GM18502 (cell line): ENCODE measurements around the gene NCBP3.
A peak's percentile ranks its signal among the peaks of the same experiment; 100 is the strongest.
"Not testable (repeated sequence)": the region's sequence is repeated elsewhere in the genome, so short reads cannot be mapped to it uniquely, and the experiment has no call there.

Experiments
- ATAC-seq: cut with Tn5 transposase; IDR thresholded peaks from one replicate; pipeline ENCODE4 v1.9.1; 2021; ENCODE audit warnings: mild to moderate bottlenecking; ENCODE audit not compliant: unreplicated experiment, poor library complexity

NCBP3 gene

GRCh38 chr17:3882276-3882675 is 36.2 kb upstream of the NCBP3 start:
- ATAC-seq: no peak

GRCh38 chr17:3880983-3881382 is 34.9 kb upstream of the NCBP3 start:
- no peak for ATAC-seq

GRCh38 chr17:3879591-3880417 is 33.8 kb upstream of the NCBP3 start:
- no peak for ATAC-seq

- ATAC-seq: no peak
Measured at GRCh38 chr17:3879186-3879585, 33.1 kb upstream of the NCBP3 start.

- no peak for ATAC-seq
Measured at GRCh38 chr17:3877220-3877619, 31.2 kb upstream of the NCBP3 start.

- no peak for ATAC-seq
Measured at GRCh38 chr17:3875317-3875716, 29.3 kb upstream of the NCBP3 start.

- no peak for ATAC-seq
Measured at GRCh38 chr17:3873862-3874261, 27.8 kb upstream of the NCBP3 start.

- ATAC-seq: peak; percentile 52
Measured at GRCh38 chr17:3870871-3871306, 24.8 kb upstream of the NCBP3 start.

- no peak for ATAC-seq
Measured at GRCh38 chr17:3867606-3868005, 21.6 kb upstream of the NCBP3 start.

GRCh38 chr17:3867106-3867505 is 21.1 kb upstream of the NCBP3 start:
- ATAC-seq: no peak

- no peak for ATAC-seq
Measured at GRCh38 chr17:3866276-3866675, 20.2 kb upstream of the NCBP3 start.

- no peak for ATAC-seq
Measured at GRCh38 chr17:3865176-3865575, 19.1 kb upstream of the NCBP3 start.

GRCh38 chr17:3864534-3864933 is 18.5 kb upstream of the NCBP3 start:
- no peak for ATAC-seq

- ATAC-seq: no peak
Measured at GRCh38 chr17:3861761-3862681, 16.0 kb upstream of the NCBP3 start.

- ATAC-seq: no peak
Measured at GRCh38 chr17:3860939-3861700, 15.1 kb upstream of the NCBP3 start.

GRCh38 chr17:3859940-3860339 is 13.9 kb upstream of the NCBP3 start:
- no peak for ATAC-seq

- ATAC-seq: no peak
Measured at GRCh38 chr17:3857261-3858105, 11.4 kb upstream of the NCBP3 start.

- ATAC-seq: not testable (repeated sequence)
Measured at GRCh38 chr17:3854204-3854603, 8.2 kb upstream of the NCBP3 start.

GRCh38 chr17:3852561-3852960 is 6.5 kb upstream of the NCBP3 start:
- no peak for ATAC-seq
